HEK293 (cell line): ENCODE data around the gene THSD4.

Experiments used
- INSM2 ChIP-seq: fragments of 450-650 bp; formaldehyde crosslinking; IDR thresholded peaks from 2 replicates; pipeline ENCODE4 v1.5.1; 2016; ENCODE audit warnings: missing biosample characterization, missing genetic modification characterization
- KLF16 ChIP-seq: fragments of 450-650 bp; formaldehyde crosslinking; IDR thresholded peaks from 2 replicates; pipeline ENCODE4 v1.5.1; 2017; ENCODE audit warnings: missing biosample characterization, missing genetic modification characterization
- KLF17 ChIP-seq: fragments of 450-650 bp; formaldehyde crosslinking; IDR thresholded peaks from 2 replicates; pipeline ENCODE4 v1.5.1; 2016; ENCODE audit warnings: missing biosample characterization, missing genetic modification characterization
- KLF8 ChIP-seq: fragments of 450-650 bp; formaldehyde crosslinking; IDR thresholded peaks from 2 replicates; pipeline ENCODE4 v1.5.1; 2016; ENCODE audit warnings: missing biosample characterization, missing genetic modification characterization
- OSR2 ChIP-seq: fragments of 450-650 bp; formaldehyde crosslinking; IDR thresholded peaks from 2 replicates; pipeline ENCODE4 v1.5.1; 2016; ENCODE audit warnings: missing biosample characterization, missing genetic modification characterization
- OVOL3 ChIP-seq: fragments of 450-650 bp; formaldehyde crosslinking; IDR thresholded peaks from 2 replicates; pipeline ENCODE4 v1.5.1; 2016; ENCODE audit warnings: missing biosample characterization, missing genetic modification characterization
- PRDM10 ChIP-seq: fragments of 450-650 bp; formaldehyde crosslinking; IDR thresholded peaks from 2 replicates; pipeline ENCODE4 v1.5.1; 2016; ENCODE audit warnings: missing biosample characterization, missing genetic modification characterization
- SCRT2 ChIP-seq: fragments of 450-650 bp; formaldehyde crosslinking; IDR thresholded peaks from 2 replicates; pipeline ENCODE4 v1.5.1; 2016; ENCODE audit warnings: missing biosample characterization, missing genetic modification characterization
- SETDB1 ChIP-seq: IDR thresholded peaks from one replicate; pipeline ENCODE4 v1.6.1; 2017; ENCODE audit warnings: mild to moderate bottlenecking, low read length, moderate library complexity, mixed read lengths; ENCODE audit not compliant: insufficient read length
- TSHZ1 ChIP-seq: fragments of 450-650 bp; formaldehyde crosslinking; IDR thresholded peaks from 2 replicates; pipeline ENCODE4 v1.5.1; 2016; ENCODE audit warnings: missing biosample characterization, missing genetic modification characterization, borderline replicate concordance
- ZBTB1 ChIP-seq: fragments of 450-650 bp; formaldehyde crosslinking; IDR thresholded peaks from 2 replicates; pipeline ENCODE4 v1.5.1; 2016; ENCODE audit warnings: missing biosample characterization, missing genetic modification characterization
- ZEB2 ChIP-seq: fragments of 450-650 bp; formaldehyde crosslinking; IDR thresholded peaks from 2 replicates; pipeline ENCODE4 v1.5.1; 2016; ENCODE audit warnings: missing biosample characterization, missing genetic modification characterization
- ZFHX2 ChIP-seq: fragments of 450-650 bp; formaldehyde crosslinking; conservative IDR thresholded peaks from 2 replicates; pipeline ENCODE4 v1.5.1; 2016; ENCODE audit warnings: missing biosample characterization, missing genetic modification characterization
- ZNF10 ChIP-seq: fragments of 450-650 bp; formaldehyde crosslinking; IDR thresholded peaks from 2 replicates; pipeline ENCODE4 v1.5.1; 2017; ENCODE audit warnings: missing biosample characterization, missing genetic modification characterization
- ZNF335 ChIP-seq: fragments of 450-650 bp; formaldehyde crosslinking; conservative IDR thresholded peaks from 2 replicates; pipeline ENCODE4 v1.5.1; 2016; ENCODE audit warnings: missing biosample characterization, missing genetic modification characterization
- ZNF341 ChIP-seq: fragments of 450-650 bp; formaldehyde crosslinking; IDR thresholded peaks from 2 replicates; pipeline ENCODE4; 2016; ENCODE audit warnings: low read depth, missing biosample characterization, missing genetic modification characterization
- ZNF362 ChIP-seq: fragments of 450-650 bp; formaldehyde crosslinking; IDR thresholded peaks from 2 replicates; pipeline ENCODE4 v1.5.1; 2016; ENCODE audit warnings: missing biosample characterization, missing genetic modification characterization
- ZNF398 ChIP-seq: fragments of 450-650 bp; formaldehyde crosslinking; IDR thresholded peaks from 2 replicates; pipeline ENCODE4 v1.5.1; 2017; ENCODE audit warnings: missing biosample characterization, missing genetic modification characterization
- ZNF513 ChIP-seq: fragments of 450-650 bp; IDR thresholded peaks from 2 replicates; pipeline ENCODE4 v1.5.1; 2018; ENCODE audit warnings: missing biosample characterization, missing genetic modification characterization
- ZNF514 ChIP-seq: fragments of 450-650 bp; formaldehyde crosslinking; IDR thresholded peaks from 2 replicates; pipeline ENCODE4 v1.5.1; 2016; ENCODE audit warnings: missing biosample characterization, missing genetic modification characterization
- ZNF837 ChIP-seq: fragments of 450-650 bp; formaldehyde crosslinking; IDR thresholded peaks from 2 replicates; pipeline ENCODE4 v1.5.1; 2016; ENCODE audit warnings: missing biosample characterization, missing genetic modification characterization
- ZSCAN23 ChIP-seq: fragments of 450-650 bp; formaldehyde crosslinking; IDR thresholded peaks from 2 replicates; pipeline ENCODE4 v1.5.1; 2016; ENCODE audit warnings: missing biosample characterization, missing genetic modification characterization

THSD4 gene

GRCh38 chr15:71364117-71364584 lies 248.9 kb downstream of the THSD4 start (continued):
- no peak; the same call in 1 of the 2 replicates for TF ChIP-seq ZSCAN23
- peak; percentile 71 for TF ChIP-seq INSM2 (tag by site-specific recombination)
- peak; percentile 72 for TF ChIP-seq ZNF341 (tag by site-specific recombination)
- TF ChIP-seq KLF8 (tag by site-specific recombination): peak; percentile 64
- TF ChIP-seq ZNF514 (tag by site-specific recombination): no peak
- peak; percentile 32; the same call in 1 of the 2 replicates for TF ChIP-seq ZNF513 (tag by site-specific recombination)
- TF ChIP-seq ZEB2: peak; percentile 78; the same call in 1 of the 2 replicates
- TF ChIP-seq TSHZ1 (tag by site-specific recombination): peak; percentile 94
- TF ChIP-seq ZBTB1 (tag by site-specific recombination): 0 out of 2 replicates have a peak, but pooled peaks have one; percentile 73
- TF ChIP-seq ZNF10 (tag by site-specific recombination): peak; percentile 44; the same call in 1 of the 2 replicates
- peak; percentile 39 for TF ChIP-seq KLF16 (tag by site-specific recombination)
- peak; percentile 58 for TF ChIP-seq ZNF398 (tag by site-specific recombination)
- peak; percentile 81 for TF ChIP-seq OVOL3 (tag by site-specific recombination)
- peak; percentile 68; the same call in 1 of the 2 replicates for TF ChIP-seq SCRT2 (tag by site-specific recombination)
- TF ChIP-seq PRDM10: peak; percentile 80
- peak; percentile 87 for TF ChIP-seq ZNF362 (tag by site-specific recombination)
- peak; percentile 51 for TF ChIP-seq SETDB1
- 0 out of 2 replicates have a peak, but pooled peaks have one; percentile 27 for TF ChIP-seq ZFHX2
- TF ChIP-seq KLF17: no peak; the same call in 1 of the 2 replicates
- peak; percentile 81 for TF ChIP-seq ZNF335 (tag by site-specific recombination)
- no peak for TF ChIP-seq ZNF837 (tag by site-specific recombination)
- TF ChIP-seq OSR2 (tag by site-specific recombination): peak; percentile 87
